Stimulated activated CD4-positive, alpha-beta T cell treated with anti-CD3 and anti-CD28 coated beads, Interleukin-1b, Interleukin-23, amount 100 ng/mL, for 48 hours (primary cell): Measurements from ENCODE around the gene INSIG1.

Experiments
- DNase-seq: peaks from one replicate; pipeline ENCODE4 v3.0.0-alpha.2; 2020

INSIG1 gene

GRCh38 chr7:155297517-155298287 is at the start of gene INSIG1:
INSIG1 (plus strand) TSS chr7:155297878; CDS start chr7:155298286, 408 bp downstream.
- peak; percentile 90 for DNase-seq

DNA sequence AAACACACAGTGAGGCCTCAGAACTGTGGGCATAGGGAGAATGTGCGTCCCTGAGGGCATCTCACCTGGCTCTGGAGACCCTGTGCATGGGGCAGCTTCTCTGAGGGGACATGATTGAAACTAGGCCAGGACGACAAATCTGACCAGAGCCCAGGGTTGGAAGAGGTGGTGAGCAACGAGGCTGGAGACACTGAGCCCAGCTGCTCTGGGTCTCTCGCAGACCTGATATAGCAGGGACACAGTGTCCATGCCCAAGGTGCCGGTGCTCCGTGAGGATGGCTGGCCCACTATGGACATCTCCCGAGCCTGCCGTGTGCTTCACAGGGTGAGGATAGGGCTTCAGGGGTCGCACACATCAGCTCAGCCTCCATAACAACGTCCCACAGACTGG is 49.3 kb upstream of the INSIG1 start:
- DNase-seq, result no peak

- DNase-seq, result no peak
Observed at GRCh38 chr7:155251831-155252230, 45.8 kb upstream of the INSIG1 start.

DNA sequence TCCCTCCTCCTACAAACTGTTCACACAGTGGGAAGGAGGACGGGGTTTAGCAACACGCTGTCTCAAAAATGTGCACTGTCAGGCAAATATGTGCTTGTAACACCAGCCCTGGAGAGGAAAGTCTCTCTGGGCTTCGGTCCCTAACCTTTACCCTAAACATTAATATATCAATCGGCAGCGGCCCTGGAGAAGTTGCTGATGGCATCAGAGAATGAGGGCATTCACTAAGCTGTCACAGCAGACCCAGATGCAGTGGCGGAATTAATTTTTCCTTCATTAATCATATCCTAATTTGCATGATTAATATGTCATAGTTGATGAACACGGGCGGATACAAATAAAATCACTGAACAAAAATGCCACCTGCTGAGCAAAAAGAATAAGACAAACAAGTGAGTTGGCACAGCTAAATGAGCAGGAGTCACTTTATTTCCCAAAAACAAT is 45.2 kb upstream of the INSIG1 start:
- DNase-seq, result no peak

DNA sequence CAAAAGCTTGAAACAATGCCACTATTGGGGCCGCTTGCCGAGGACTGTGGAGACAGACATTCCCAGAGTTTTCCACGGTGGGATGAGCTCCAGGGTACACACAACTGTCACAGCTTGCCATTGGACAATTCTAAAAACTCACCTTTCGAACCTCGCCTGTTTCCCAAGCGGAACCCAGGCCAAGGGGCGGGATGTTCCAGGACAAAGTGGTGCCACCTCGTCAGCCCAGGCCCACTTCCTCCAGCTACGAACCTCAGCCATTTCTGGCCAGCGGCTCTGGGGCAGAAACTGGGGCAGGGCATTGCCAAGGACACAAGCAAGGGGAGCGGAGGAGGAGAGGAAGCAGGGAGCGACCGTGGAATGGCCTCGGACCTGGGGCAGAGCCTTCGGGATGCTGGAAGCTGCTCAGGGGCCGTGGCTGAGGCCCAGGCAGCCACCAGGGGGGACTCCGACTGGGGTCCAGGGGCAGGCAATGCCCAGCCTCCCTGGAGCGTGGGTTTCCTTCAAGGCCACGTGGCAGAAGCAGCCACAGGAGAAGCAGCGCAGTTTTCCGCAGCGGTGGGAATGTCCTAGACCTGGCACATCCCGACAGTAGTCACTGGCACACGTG is 44.7 kb upstream of the INSIG1 start:
- DNase-seq, result no peak

GRCh38 chr7:155254018-155254417 is 43.7 kb upstream of the INSIG1 start:
- no peak for DNase-seq

DNA sequence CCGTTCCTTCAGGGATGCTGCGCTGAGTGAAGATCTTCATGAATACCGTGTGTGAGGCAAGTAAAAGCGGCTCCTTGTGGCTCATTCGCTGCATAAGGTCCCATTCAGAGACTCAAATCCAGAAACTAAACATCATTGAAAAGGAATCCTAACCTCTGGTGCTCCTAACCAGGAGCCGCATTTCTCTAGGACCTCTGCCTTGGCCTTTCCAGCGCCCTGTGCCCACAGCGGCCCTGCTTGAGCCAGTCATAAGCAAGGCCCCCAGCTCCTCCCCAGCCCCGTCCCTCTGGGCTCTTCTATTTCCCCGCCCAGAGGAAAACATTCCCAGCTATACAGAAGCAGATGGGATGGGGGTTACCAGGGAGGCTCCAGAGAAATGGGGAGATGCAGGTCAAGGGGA is 42.6 kb upstream of the INSIG1 start:
- DNase-seq, result no peak

DNA sequence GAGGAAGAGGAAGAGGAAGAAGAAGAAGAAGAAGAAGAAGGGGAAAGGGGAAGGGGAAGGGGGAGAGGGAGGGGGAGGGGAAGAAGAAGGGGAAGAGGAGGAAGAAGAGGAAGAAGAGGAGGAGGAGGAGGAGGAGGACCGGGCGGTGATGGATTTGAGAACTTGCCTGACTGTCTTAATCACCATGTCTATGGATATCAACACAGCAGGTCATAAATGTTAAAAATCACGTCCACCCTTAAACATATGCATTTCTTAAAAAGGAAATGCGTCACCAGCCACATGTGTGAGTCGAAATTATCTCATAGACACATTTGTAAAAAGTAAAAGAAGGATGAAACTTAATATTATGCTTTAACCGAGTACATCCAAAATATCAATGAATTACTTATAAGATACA is 42.1 kb upstream of the INSIG1 start:
- no peak for DNase-seq

GRCh38 chr7:155256081-155256760 is 41.5 kb upstream of the INSIG1 start:
- no peak for DNase-seq

DNA sequence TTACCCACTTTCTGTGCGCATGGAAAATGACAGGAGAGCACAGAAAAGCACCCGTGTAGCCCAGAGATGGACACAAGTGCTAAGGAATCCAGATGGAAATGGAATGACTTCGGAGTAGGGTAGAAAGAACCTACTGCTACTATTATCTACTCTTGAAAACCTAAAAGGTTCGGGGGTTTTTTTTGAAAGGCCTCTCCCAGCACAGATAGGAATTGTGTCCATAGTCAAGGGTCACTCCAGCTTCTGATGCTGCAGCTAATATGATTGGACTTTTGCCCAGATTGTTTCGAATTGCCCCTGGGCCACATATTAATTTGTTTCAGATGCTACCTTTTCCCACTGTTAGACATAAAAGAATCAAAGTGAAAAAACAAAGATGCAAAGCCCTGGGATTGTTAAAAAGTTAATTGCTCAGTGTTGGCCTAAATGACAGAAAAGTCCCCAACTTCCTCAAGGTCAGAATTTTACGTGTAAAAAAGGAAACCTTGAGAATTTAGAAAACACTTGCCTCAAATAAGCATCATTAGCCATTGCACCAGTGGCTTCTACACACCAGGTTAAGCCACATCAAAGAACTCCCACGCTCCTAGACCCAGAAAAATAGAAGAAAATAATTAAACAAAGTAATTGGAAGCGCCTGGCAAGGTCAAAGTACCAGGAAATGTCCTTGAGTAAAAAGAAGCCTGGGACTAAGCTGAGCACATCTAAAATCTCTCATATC is 40.8 kb upstream of the INSIG1 start:
- no peak for DNase-seq

DNA sequence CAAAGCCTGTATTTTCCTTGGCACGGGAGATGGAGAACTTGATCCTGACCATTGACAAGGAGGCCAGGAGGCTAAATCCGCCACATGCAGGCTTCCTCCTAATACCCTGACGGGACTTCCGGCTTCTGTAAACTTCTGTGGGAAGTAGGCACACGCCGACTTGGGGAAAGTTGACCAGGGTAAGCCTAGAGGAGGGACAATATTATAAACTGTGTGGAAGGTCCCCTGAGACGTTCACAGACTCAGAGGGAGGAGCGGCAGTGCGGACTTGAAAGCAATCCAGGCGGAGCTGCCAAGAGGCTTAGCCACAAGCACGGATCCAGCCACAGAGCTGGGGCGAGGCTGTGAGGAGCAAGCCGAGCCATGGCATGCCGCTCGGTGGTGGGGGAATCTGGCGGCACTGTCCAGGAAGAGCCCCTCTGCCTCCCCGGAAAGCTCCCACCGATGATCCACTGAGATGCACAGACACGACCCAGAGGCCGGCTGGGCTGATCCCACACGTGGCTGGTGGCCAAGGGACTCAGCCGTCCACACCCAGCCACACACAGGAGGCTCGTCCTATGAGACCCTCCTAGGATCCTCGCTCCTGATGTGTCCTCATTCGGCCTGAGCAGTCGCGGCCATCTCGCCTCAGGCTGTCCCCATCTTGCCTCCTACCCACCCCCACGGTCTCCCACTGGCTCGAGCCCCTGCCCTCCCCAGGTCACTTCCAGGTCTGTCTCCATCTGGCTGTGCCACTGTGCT is 40.0 kb upstream of the INSIG1 start:
- no peak for DNase-seq

GRCh38 chr7:155258226-155258560 is 39.5 kb upstream of the INSIG1 start:
- DNase-seq, result no peak

- DNase-seq, result no peak
Observed at GRCh38 chr7:155259866-155260497, 37.7 kb upstream of the INSIG1 start.

GRCh38 chr7:155260498-155260872 is 37.2 kb upstream of the INSIG1 start:
- no peak for DNase-seq

DNA sequence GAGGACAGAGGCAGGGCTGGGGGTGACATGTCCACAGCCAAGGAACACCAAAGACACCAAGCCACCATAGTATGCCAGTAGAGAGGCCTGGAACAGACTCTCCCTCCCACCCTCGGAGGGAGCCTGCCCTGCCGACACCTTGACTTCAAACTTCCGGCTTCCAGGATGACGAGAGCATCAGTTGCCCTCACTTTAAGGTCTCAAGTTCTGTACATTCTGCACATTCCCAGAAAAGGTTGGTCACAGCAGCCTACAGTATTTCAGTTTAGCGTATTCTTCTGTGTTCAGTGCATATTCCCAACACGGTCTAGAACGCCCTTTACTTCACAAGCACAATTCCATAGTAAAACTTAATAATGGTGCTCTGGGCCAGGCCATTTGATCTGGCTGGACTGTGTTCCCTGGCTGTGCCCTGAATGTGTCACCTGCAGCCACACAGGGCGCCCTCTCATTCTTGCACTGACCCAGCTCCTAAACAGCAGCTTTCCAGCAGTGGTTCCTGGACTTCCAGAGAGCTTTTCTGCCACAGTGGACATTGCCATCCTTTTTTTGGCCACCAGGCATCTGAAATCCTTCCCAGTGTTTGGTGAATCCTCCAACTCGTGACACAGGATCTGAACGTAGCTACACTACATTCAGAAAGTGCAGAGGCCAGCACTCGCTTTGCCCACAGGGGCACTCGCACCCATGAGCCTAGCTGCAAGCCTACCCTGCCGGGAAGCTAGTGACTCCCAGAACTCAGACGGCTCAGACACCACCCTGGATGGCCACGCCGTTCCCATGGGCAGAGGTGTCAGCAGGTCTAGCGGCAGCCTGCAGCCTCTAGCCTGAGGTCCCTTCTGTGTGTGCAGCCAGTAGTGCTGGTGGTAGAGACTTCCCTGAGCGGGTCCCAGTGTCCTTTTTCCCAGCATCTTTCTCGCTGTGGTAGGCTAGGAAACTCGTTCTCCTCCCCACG is 36.4 kb upstream of the INSIG1 start:
- DNase-seq, result no peak

DNA sequence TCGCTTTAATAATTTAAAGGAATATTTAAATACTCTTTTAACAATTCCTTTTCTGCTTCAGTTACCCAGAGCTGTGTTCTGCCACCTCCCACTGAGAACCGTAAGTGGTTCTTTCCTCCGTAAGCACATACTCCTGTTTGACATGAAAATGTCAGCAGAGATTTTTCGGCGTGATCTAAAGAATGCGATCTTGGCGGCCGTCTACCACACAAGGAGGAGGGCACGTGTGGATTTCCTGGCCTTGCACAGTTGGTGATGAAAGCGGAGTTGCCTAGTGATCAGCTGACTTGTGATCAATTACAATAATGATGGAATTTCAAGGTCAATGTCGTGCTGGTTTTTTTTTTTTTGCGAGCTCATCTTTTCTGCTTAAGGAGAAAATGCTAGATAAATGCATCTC is 35.6 kb upstream of the INSIG1 start:
- no peak for DNase-seq

DNA sequence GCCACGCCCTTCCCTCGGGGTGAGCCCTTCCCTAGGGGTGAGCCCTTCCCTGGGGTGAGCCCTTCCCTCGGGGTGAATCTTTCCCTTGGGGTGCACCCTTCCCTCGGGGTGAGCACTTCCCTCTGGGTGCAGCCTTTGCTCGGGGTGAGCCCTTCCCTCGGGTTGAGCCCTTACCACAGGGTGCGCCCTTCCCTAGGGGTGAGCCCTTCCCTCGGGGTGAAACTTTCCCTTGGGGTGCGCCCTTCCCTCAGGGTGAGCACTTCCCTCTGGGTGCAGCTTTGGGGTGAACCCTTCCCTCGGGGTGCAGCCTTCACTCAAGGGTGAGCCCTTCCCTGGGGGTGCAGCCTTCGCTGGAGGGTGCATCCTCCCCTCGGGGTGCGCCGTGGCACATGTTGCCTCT is 34.6 kb upstream of the INSIG1 start:
- no peak for DNase-seq

- no peak for DNase-seq
Observed at GRCh38 chr7:155263581-155264143, 34.0 kb upstream of the INSIG1 start.

DNA sequence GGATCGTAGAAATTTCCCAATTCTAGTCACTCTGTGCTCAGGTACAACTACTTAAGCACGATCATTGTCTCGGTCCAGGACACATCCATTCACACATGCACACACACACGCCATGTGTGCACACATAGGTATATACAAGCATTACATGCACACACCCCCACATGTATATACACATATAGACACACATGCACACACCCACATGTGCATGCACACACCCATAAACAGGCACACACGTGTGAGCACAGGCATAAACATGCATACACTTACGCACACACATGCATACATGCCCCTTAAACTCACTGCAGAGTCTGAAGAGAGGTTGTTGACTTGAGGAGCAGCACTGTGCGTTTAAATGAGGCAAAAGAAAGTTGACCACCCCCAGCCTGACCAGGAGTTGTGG is 32.5 kb upstream of the INSIG1 start:
- DNase-seq, result no peak

GRCh38 chr7:155265961-155266360 is 31.7 kb upstream of the INSIG1 start:
- no peak for DNase-seq

DNA sequence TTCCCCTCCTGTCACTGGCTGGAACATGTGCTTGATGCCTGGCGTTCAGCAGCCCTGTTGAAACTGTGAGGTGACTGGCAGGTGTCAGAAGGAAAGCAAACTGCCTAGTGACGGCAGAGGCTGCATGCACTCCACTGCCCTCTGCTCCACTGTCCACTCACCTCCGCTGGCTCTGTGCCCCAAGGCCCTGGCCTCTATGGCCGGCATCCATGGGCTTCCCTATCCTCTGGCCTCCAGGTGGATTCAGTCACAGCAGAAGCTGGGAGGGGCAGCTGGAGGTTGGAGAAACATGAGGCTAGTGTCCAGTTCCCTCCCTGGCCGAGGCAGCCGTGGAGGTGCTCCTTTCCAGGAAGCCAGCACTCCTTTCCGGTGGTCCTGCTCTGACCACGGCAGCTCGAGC is 31.2 kb upstream of the INSIG1 start:
- no peak for DNase-seq
